DOHH2 (cell line): ENCODE data around the gene C21orf58.

Experiments
- CTCF ChIP-seq: fragments of 200-600 bp; sonication (generic); IDR thresholded peaks from one replicate; pipeline ENCODE4 v1.5.1; 2014; ENCODE audit warnings: antibody characterized with exemption, mild to moderate bottlenecking, low read depth, low read length; ENCODE audit not compliant: poor library complexity, severe bottlenecking
- EZH2phosphoT487 ChIP-seq: fragments of 200-600 bp; sonication (generic); IDR thresholded peaks from 2 replicates; pipeline ENCODE4 v1.6.1; 2017; ENCODE audit warnings: borderline replicate concordance, mild to moderate bottlenecking, antibody characterized with exemption, low read length, moderate library complexity, mixed read lengths

GRCh38 chr21:46294647-46295176 lies 29.0 kb downstream of the C21orf58 start:
- TF ChIP-seq CTCF = no peak
- no peak for TF ChIP-seq EZH2phosphoT487
